HEK293 (cell line): ENCODE measurements around the gene NCEH1.

Experiments
- RBAK ChIP-seq: fragments of 450-650 bp; formaldehyde crosslinking; IDR thresholded peaks from 2 replicates; pipeline ENCODE4 v1.5.1; 2016; ENCODE audit warnings: missing biosample characterization, missing genetic modification characterization
- SALL2 ChIP-seq: fragments of 450-650 bp; formaldehyde crosslinking; IDR thresholded peaks from 2 replicates; pipeline ENCODE4 v1.5.0; 2017; ENCODE audit warnings: missing biosample characterization, mild to moderate bottlenecking, missing genetic modification characterization, borderline replicate concordance
- ZBTB7A ChIP-seq: fragments of 450-650 bp; formaldehyde crosslinking; IDR thresholded peaks from 2 replicates; pipeline ENCODE4 v1.5.1; 2016; ENCODE audit warnings: low read depth, missing biosample characterization, missing genetic modification characterization
- ZBTB8A ChIP-seq: fragments of 450-650 bp; formaldehyde crosslinking; IDR thresholded peaks from 2 replicates; pipeline ENCODE4 v1.5.1; 2016; ENCODE audit warnings: missing biosample characterization, missing genetic modification characterization
- ZFP41 ChIP-seq: fragments of 450-650 bp; formaldehyde crosslinking; IDR thresholded peaks from 2 replicates; pipeline ENCODE4 v1.5.1; 2016; ENCODE audit warnings: missing biosample characterization, missing genetic modification characterization, borderline replicate concordance
- ZNF274 ChIP-seq, 2 experiments: fragments of 200-500 bp in 1 of 2; fragments of 450-650 bp in 1 of 2; sonication (Bioruptor generic) in 1 of 2; formaldehyde crosslinking in 1 of 2; IDR thresholded peaks; 2 replicates each; pipeline versions ENCODE4 v1.5.1 to v1.6.1; 2014 to 2016; ENCODE audit warnings: borderline replicate concordance in 1 of 2, inconsistent platforms in 1 of 2, low read length in 1 of 2, missing biosample characterization in 1 of 2, missing genetic modification characterization in 1 of 2
- ZNF626 ChIP-seq: fragments of 450-650 bp; sonication (Bioruptor Pico); formaldehyde crosslinking; IDR thresholded peaks from 2 replicates; pipeline ENCODE4 v1.5.1; 2018; ENCODE audit warnings: missing biosample characterization, missing genetic modification characterization, inconsistent platforms
- TF ChIP-seq, protein P1 (sequence below): fragments of 450-650 bp; formaldehyde crosslinking; IDR thresholded peaks from 2 replicates; pipeline ENCODE4 v1.5.1; 2016; ENCODE audit warnings: missing biosample characterization, missing genetic modification characterization

- no peak for TF ChIP-seq ZNF274 (IDR thresholded peaks at IDR 0.05; ENCODE audit: low read length)
- TF ChIP-seq ZNF274 (tag by site-specific recombination; IDR thresholded peaks at IDR 0.05; ENCODE audit: borderline replicate concordance) = no peak
- TF ChIP-seq ZBTB7A (tag by site-specific recombination) = no peak
- TF ChIP-seq, protein P1, sequence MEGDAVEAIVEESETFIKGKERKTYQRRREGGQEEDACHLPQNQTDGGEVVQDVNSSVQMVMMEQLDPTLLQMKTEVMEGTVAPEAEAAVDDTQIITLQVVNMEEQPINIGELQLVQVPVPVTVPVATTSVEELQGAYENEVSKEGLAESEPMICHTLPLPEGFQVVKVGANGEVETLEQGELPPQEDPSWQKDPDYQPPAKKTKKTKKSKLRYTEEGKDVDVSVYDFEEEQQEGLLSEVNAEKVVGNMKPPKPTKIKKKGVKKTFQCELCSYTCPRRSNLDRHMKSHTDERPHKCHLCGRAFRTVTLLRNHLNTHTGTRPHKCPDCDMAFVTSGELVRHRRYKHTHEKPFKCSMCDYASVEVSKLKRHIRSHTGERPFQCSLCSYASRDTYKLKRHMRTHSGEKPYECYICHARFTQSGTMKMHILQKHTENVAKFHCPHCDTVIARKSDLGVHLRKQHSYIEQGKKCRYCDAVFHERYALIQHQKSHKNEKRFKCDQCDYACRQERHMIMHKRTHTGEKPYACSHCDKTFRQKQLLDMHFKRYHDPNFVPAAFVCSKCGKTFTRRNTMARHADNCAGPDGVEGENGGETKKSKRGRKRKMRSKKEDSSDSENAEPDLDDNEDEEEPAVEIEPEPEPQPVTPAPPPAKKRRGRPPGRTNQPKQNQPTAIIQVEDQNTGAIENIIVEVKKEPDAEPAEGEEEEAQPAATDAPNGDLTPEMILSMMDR (tag by site-specific recombination) = no peak
- TF ChIP-seq ZNF626 (tag by site-specific recombination) = no peak
- no peak for TF ChIP-seq SALL2 (tag by site-specific recombination)
- TF ChIP-seq RBAK (tag by site-specific recombination) = no peak
- TF ChIP-seq ZFP41 (tag by site-specific recombination) = no peak
- TF ChIP-seq ZBTB8A (tag by site-specific recombination) = no peak
Observed at GRCh38 chr3:172617013-172617706, 93.7 kb downstream of the NCEH1 start.
